K562 (cell line): ENCODE data around the gene GPR55. TPM values are rescaled to one million over a fixed set of nuclear protein-coding genes. Genes with fewer than 3 reads are reported as not detected.

Source experiments
- ATAC-seq: fragments of 200-7000 bp; cut with Tn5 transposase; 3 replicates; pipeline ENCODE4 v1.9.1; 2020; ENCODE audit warnings: moderate library complexity
- BruUV-seq: library from RNA; stranded (reverse); fragments of 400-500 nt; replicated peaks from 2 replicates; lab custom pipeline; 2021; lab: Mats Ljungman, UMichigan
- CTCF ChIA-PET: fragments of 300-600 bp; formaldehyde crosslinking; extraction: SDS; loops from one replicate; lab custom pipeline; 2021; ENCODE audit warnings: low intra/inter-chr PET ratio; lab: Yijun Ruan, JAX
- POLR2A ChIA-PET: fragments of 300-600, 350-650 bp; sonication (Branson Sonifier 250); formaldehyde crosslinking; extraction: SDS; loops from one replicate; lab custom pipeline; 2021; ENCODE audit warnings: antibody characterized with exemption, inconsistent platforms; lab: Yijun Ruan, JAX
- DNase-seq, 4 experiments: peaks; one replicate each; pipeline versions ENCODE4 v3.0.0 to v3.0.0-alpha.2; 2011 to 2018; ENCODE audit warnings: low spot score in 3 of 4, mixed read lengths in 3 of 4; ENCODE audit errors: extremely low read depth in 1 of 4
- FAIRE-seq: peaks from 2 replicates; lab custom pipeline; 2011; peaks lifted over from hg19 to GRCh38; lab: Jason Lieb, UNC
- H2AFZ ChIP-seq: 2 replicates; pipeline ENCODE4 v1.6.0; 2011; ENCODE audit warnings: low read depth, low read length, control low read depth, inconsistent platforms
- H3K27ac ChIP-seq: fragments of 200-600 bp; 3 replicates; pipeline ENCODE4 v1.8.0; 2011; ENCODE audit warnings: low read depth, mild to moderate bottlenecking, control low read depth, inconsistent platforms, low read length, moderate library complexity, mixed read lengths; ENCODE audit errors: extremely low read depth
- H3K27me3 ChIP-seq, 2 experiments: fragments of 300-600 bp in 1 of 2; 2 replicates in 1 of 2; 3 replicates in 1 of 2; pipeline versions ENCODE4 v1.6.0 to v1.8.0; 2011; ENCODE audit warnings: inconsistent platforms in 2 of 2, low read length in 2 of 2, mild to moderate bottlenecking in 1 of 2, mixed read lengths in 1 of 2, moderate library complexity in 1 of 2; ENCODE audit not compliant: control insufficient read depth in 2 of 2, insufficient read depth in 2 of 2
- H3K36me3 ChIP-seq: fragments of 300-600 bp; 3 replicates; pipeline ENCODE4 v1.8.0; 2011; ENCODE audit warnings: mild to moderate bottlenecking, low read length, inconsistent platforms; ENCODE audit not compliant: control insufficient read depth, insufficient read depth
- H3K4me1 ChIP-seq, 2 experiments: fragments of 200-600 bp in 1 of 2; replicated peaks in 1 of 2; 2 replicates in 1 of 2; 3 replicates in 1 of 2; pipeline versions ENCODE4 v1.5.1 to v1.8.0; 2011; ENCODE audit warnings: inconsistent platforms in 2 of 2, low read length in 2 of 2, mild to moderate bottlenecking in 1 of 2, mixed read lengths in 1 of 2, moderate library complexity in 1 of 2; ENCODE audit not compliant: control insufficient read depth in 2 of 2, insufficient read depth in 2 of 2
- H3K4me2 ChIP-seq: 2 replicates; pipeline ENCODE4 v1.6.1; 2011; ENCODE audit warnings: low read length, control low read depth, inconsistent platforms, mixed read lengths; ENCODE audit not compliant: insufficient read depth
- H3K4me3 ChIP-seq: fragments of 200-600 bp; sonication (generic), shearing (Covaris generic); 2 replicates; pipeline ENCODE4 v1.5.1; 2016; ENCODE audit warnings: control low read depth, inconsistent platforms
- H3K79me2 ChIP-seq: fragments of 200-600 bp; 3 replicates; pipeline ENCODE4 v1.8.0; 2011; ENCODE audit warnings: low read length, inconsistent platforms; ENCODE audit not compliant: control insufficient read depth, insufficient read depth
- H3K9ac ChIP-seq, 2 experiments: 2 replicates each; pipeline versions ENCODE4 v1.6.0 to v1.6.1; 2011; ENCODE audit warnings: low read depth in 2 of 2, low read length in 2 of 2, control low read depth in 1 of 2, inconsistent platforms in 1 of 2, mild to moderate bottlenecking in 1 of 2, mixed read lengths in 1 of 2; ENCODE audit not compliant: insufficient read depth in 1 of 2
- H3K9me1 ChIP-seq: one replicate; pipeline ENCODE4 v1.6.0; 2011; ENCODE audit warnings: inconsistent platforms, mild to moderate bottlenecking, low read length, moderate library complexity; ENCODE audit not compliant: control insufficient read depth, insufficient read depth
- H3K9me3 ChIP-seq: replicated peaks from 2 replicates; pipeline ENCODE4 v1.5.1; 2011; ENCODE audit warnings: low read depth, low read length, inconsistent platforms; ENCODE audit not compliant: control insufficient read depth, insufficient read depth
- H4K20me1 ChIP-seq: replicated peaks from 2 replicates; pipeline ENCODE4 v1.6.1; 2011; ENCODE audit warnings: low read length, inconsistent platforms, mixed read lengths; ENCODE audit not compliant: control insufficient read depth, insufficient read depth
- POLR2AphosphoS5 ChIP-seq: IDR thresholded peaks from 2 replicates; pipeline ENCODE4 v1.6.1; 2011; ENCODE audit warnings: mild to moderate bottlenecking, low read depth, low read length, moderate library complexity; ENCODE audit not compliant: control insufficient read depth, insufficient read depth
- PRDM10 ChIP-seq: fragments of 450-650 bp; IDR thresholded peaks from 2 replicates; pipeline ENCODE4 v1.6.1; 2018; ENCODE audit not compliant: partially characterized antibody
- RBBP5 ChIP-seq: fragments of 200-600 bp; sonication (generic); IDR thresholded peaks from 2 replicates; pipeline ENCODE4 v1.6.1; 2012; ENCODE audit warnings: borderline replicate concordance, mild to moderate bottlenecking, low read length, control low read depth, inconsistent platforms; ENCODE audit not compliant: insufficient read depth, poor library complexity, severe bottlenecking
- ZBTB11 ChIP-seq, 3 experiments: fragments of 200-800 bp in 1 of 3; fragments of 250-450 bp in 1 of 3; fragments of 450-650 bp in 1 of 3; sonication (Bioruptor Pico) in 1 of 3; sonication (Bioruptor generic) in 1 of 3; formaldehyde crosslinking in 1 of 3; IDR thresholded peaks; 2 replicates each; pipeline versions ENCODE4 v1.6.1 to v1.8.0; 2016 to 2022; ENCODE audit warnings: mild to moderate bottlenecking in 2 of 3, missing genetic modification characterization in 2 of 3, missing compliant biosample characterization in 1 of 3, moderate library complexity in 1 of 3
- ZFP91 ChIP-seq: sonication (generic); formaldehyde crosslinking; IDR thresholded peaks from 2 replicates; pipeline ENCODE4 v1.8.0; 2022; ENCODE audit warnings: mild to moderate bottlenecking, missing genetic modification reagents
- WGBS: fragments of 100-300 bp; shearing (Covaris generic); methylation state at CpG from one replicate; pipeline ENCODE4 v1.1.6; 2016; ENCODE audit warnings: low coverage, mixed read lengths; ENCODE audit not compliant: insufficient coverage; ENCODE audit errors: missing lambda C conversion rate; 5-methylcytosine and 5-hydroxymethylcytosine counted together
- in situ Hi-C: fragments of 300-500 bp; cut with MboI; formaldehyde crosslinking; loops from 4 replicates; pipeline ENCODE4 v1.15.0; 2018; ENCODE audit warnings: inconsistent platforms, mixed read lengths
- intact Hi-C: fragments of 100-400 bp; cut with micrococcal nuclease; formaldehyde crosslinking; loops from 2 replicates; pipeline ENCODE4 v1.14.2; 2022
- polyA plus RNA-seq, 8 experiments: library from polyadenylated mRNA; depleted of rRNA in 4 of 8; stranded (reverse) in 5 of 8; unstranded in 3 of 8; fragments of >200 nt; fragmentation: Nextera tagmentation in 2 of 8; fragmentation: Illumina TruSeq in 1 of 8; extraction: Ambion mirVana in 2 of 8; extraction: Trizol in 1 of 8; gene quantifications; 2 replicates each; pipeline versions ENCODE4 v1.2.1 to v1.2.3, GENCODE V29; 2011 to 2014; ENCODE audit warnings: inconsistent platforms in 1 of 8, missing spikeins in 1 of 8
- total RNA-seq, 7 experiments: library from RNA; depleted of rRNA in 6 of 7; stranded (reverse); fragments of >200 nt in 6 of 7; fragmentation: Illumina TruSeq in 2 of 7; extraction: Trizol in 2 of 7; gene quantifications; 2 replicates each; pipeline versions ENCODE4 v1.2.1 to v1.2.3, GENCODE V29; 2011 to 2021; ENCODE audit warnings: low replicate concordance in 1 of 7
- TF ChIP-seq, protein P1 (sequence below), 2 experiments: fragments of 200-800 bp in 1 of 2; sonication (Bioruptor generic) in 1 of 2; sonication (generic) in 1 of 2; formaldehyde crosslinking in 1 of 2; IDR thresholded peaks in 1 of 2; conservative IDR thresholded peaks in 1 of 2; 2 replicates each; pipeline versions ENCODE4 v1.5.0 to v1.6.1; 2016 to 2020; ENCODE audit warnings: missing compliant biosample characterization in 1 of 2, missing genetic modification characterization in 1 of 2, missing genetic modification reagents in 1 of 2

The GPR55 gene
- total and polyA plus RNA-seq, 9 of the 15 experiments (the other 6 are each of a cell fraction or from before 2014, with no cell fraction given): 0.11 to 0.49 (median 0.27) TPM

GRCh38 chr2:230872968-230873660, 51.9 kb downstream of the GPR55 start:
- Histone ChIP-seq H3K9me1 (no peaks in the 10 kb centered on the region), H3K79me2 (no peaks in the 10 kb centered on the region), H2AFZ (no peak overlapping the region), H3K27me3 (no peaks in the 10 kb centered on the region), H4K20me1 (peaks cover 9% of the 10 kb centered on the region), H3K4me1 (peaks cover 0 to 28% of the 10 kb centered on the region in 2 experiments; a peak in 3 of 5 replicates), H3K4me2 (no peak overlapping the region), H3K4me3 (no peak overlapping the region), H3K9me3 (no peaks in the 10 kb centered on the region), H3K9ac (no peak overlapping the region), H3K27ac (no peak overlapping the region), H3K36me3 (no peaks in the 10 kb centered on the region)
- intact Hi-C loops (no loop called here), in situ Hi-C loops (no loop called here)
- BruUV-seq: no TSS peak
- 56% methylated on average over 6 of the region's 21 CpGs for WGBS
- no peak for ATAC-seq
- POLR2A ChIA-PET: interaction anchor here (1.5 kb wide), 1 partner anchor 9 kb away, joined by 5 read pairs; the partner anchor contains the start of gene ITM2C
- no peak for DNase-seq
- FAIRE-seq: no peak
- CTCF ChIA-PET: no interaction called here
- TF ChIP-seq POLR2AphosphoS5 (no peak), RBBP5 (no peak), ZFP91 (no peak), PRDM10 (no peak), ZBTB11 (CRISPR knock-in tag; IDR thresholded peaks at IDR 0.05) (no peak)
- TF ChIP-seq, protein P1, sequence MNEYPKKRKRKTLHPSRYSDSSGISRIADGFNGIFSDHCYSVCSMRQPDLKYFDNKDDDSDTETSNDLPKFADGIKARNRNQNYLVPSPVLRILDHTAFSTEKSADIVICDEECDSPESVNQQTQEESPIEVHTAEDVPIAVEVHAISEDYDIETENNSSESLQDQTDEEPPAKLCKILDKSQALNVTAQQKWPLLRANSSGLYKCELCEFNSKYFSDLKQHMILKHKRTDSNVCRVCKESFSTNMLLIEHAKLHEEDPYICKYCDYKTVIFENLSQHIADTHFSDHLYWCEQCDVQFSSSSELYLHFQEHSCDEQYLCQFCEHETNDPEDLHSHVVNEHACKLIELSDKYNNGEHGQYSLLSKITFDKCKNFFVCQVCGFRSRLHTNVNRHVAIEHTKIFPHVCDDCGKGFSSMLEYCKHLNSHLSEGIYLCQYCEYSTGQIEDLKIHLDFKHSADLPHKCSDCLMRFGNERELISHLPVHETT (CRISPR knock-in tag; conservative IDR thresholded peaks at IDR 0.05 in 1 of 2, IDR thresholded peaks at IDR 0.05 in 1 of 2): no peak
